Loucy (cell line): Measurements from ENCODE around the gene CYP2A13.

ENCODE experiments used
- EZH2phosphoT487 ChIP-seq: fragments of 200-600 bp; IDR thresholded peaks from 2 replicates; pipeline ENCODE4 v1.6.1; 2018; ENCODE audit warnings: antibody characterized with exemption, mild to moderate bottlenecking, moderate library complexity, borderline replicate concordance
- TF ChIP-seq, protein P1 (sequence below): fragments of 200-600 bp; sonication (generic); conservative IDR thresholded peaks from 2 replicates; pipeline ENCODE4 v1.5.1; 2014; ENCODE audit warnings: mild to moderate bottlenecking, antibody characterized with exemption, low read length

DNA sequence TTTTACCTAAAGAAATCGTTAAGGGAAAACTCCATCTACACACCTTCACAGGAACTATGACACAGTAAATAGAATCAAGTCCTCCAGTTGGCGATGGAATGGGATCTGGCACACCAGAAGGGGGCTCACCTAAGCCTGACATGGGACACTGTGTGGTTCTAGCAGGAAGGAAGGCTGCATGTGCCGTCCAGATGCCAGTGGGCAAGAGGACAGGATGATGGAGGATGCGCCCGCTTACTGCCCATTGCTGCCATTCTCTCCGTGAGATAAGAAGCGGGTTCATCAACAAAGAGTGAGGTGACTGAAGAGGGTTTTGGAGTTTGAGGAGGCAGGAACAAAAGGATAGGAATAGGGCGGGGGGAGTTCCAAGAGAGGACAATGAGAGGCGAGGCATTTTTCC lies 23.0 kb downstream of the CYP2A13 start:
- TF ChIP-seq, protein P1, sequence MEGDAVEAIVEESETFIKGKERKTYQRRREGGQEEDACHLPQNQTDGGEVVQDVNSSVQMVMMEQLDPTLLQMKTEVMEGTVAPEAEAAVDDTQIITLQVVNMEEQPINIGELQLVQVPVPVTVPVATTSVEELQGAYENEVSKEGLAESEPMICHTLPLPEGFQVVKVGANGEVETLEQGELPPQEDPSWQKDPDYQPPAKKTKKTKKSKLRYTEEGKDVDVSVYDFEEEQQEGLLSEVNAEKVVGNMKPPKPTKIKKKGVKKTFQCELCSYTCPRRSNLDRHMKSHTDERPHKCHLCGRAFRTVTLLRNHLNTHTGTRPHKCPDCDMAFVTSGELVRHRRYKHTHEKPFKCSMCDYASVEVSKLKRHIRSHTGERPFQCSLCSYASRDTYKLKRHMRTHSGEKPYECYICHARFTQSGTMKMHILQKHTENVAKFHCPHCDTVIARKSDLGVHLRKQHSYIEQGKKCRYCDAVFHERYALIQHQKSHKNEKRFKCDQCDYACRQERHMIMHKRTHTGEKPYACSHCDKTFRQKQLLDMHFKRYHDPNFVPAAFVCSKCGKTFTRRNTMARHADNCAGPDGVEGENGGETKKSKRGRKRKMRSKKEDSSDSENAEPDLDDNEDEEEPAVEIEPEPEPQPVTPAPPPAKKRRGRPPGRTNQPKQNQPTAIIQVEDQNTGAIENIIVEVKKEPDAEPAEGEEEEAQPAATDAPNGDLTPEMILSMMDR = no peak
- TF ChIP-seq EZH2phosphoT487 = no peak
